ENCODE results near the gene NPIPB4. TPM values are rescaled to one million over a fixed set of nuclear protein-coding genes. Genes with fewer than 3 reads are reported as not detected.
"Not testable (repeated sequence)": the region's sequence is repeated elsewhere in the genome, so short reads cannot be mapped to it uniquely, and the experiment has no call there.

Gene NPIPB4
- total RNA-seq, 2 experiments from 2014 or later = 237 to 255 TPM

GRCh38 chr16:21817012-21817411, 40.5 kb downstream of the NPIPB4 start:
- POLR2A ChIA-PET = not testable (repeated sequence)

GRCh38 chr16:21815694-21816093, 41.9 kb downstream of the NPIPB4 start:
- H3K4me3 Mint-ChIP-seq; ATAC-seq (ENCODE audit: low read depth); H3K27ac Mint-ChIP-seq; H3K27me3 Mint-ChIP-seq; DNase-seq; H3K9me3 Mint-ChIP-seq; H3K36me3 Mint-ChIP-seq; POLR2A ChIA-PET: not testable (repeated sequence)
- peaks cover 11% of the 10 kb centered on the region for H3K4me1 Mint-ChIP-seq

More at GRCh38 chr16:21817012-21817411, 40.5 kb downstream of the NPIPB4 start:
- not testable (repeated sequence) for H3K27me3 Mint-ChIP-seq; ATAC-seq (ENCODE audit: low read depth); H3K27ac Mint-ChIP-seq; H3K36me3 Mint-ChIP-seq; H3K4me3 Mint-ChIP-seq; DNase-seq; H3K9me3 Mint-ChIP-seq
- H3K4me1 Mint-ChIP-seq = peaks cover 11% of the 10 kb centered on the region

- H3K4me1 Mint-ChIP-seq; H3K4me3 Mint-ChIP-seq; H3K36me3 Mint-ChIP-seq; POLR2A ChIA-PET; H3K27ac Mint-ChIP-seq; ATAC-seq (ENCODE audit: low read depth); H3K27me3 Mint-ChIP-seq; H3K9me3 Mint-ChIP-seq; DNase-seq: not testable (repeated sequence)
Measured at GRCh38 chr16:21802375-21802663, 55.2 kb downstream of the NPIPB4 start.

- H3K9me3 Mint-ChIP-seq, H3K36me3 Mint-ChIP-seq, H3K4me3 Mint-ChIP-seq, H3K27ac Mint-ChIP-seq, POLR2A ChIA-PET, H3K4me1 Mint-ChIP-seq, H3K27me3 Mint-ChIP-seq, DNase-seq: not testable (repeated sequence)
- ATAC-seq (ENCODE audit: low read depth) = peak; percentile 50
Measured at GRCh38 chr16:21801538-21802374, 55.8 kb downstream of the NPIPB4 start.

- POLR2A ChIA-PET; H3K27me3 Mint-ChIP-seq; H3K36me3 Mint-ChIP-seq; H3K27ac Mint-ChIP-seq; ATAC-seq (ENCODE audit: low read depth); H3K9me3 Mint-ChIP-seq; DNase-seq; H3K4me3 Mint-ChIP-seq; H3K4me1 Mint-ChIP-seq: not testable (repeated sequence)
Measured at GRCh38 chr16:21798601-21799000, 59.0 kb downstream of the NPIPB4 start.

GRCh38 chr16:21793310-21793709, 64.2 kb downstream of the NPIPB4 start:
- POLR2A ChIA-PET; ATAC-seq (ENCODE audit: low read depth); H3K27me3 Mint-ChIP-seq; H3K27ac Mint-ChIP-seq; H3K9me3 Mint-ChIP-seq; H3K36me3 Mint-ChIP-seq; H3K4me1 Mint-ChIP-seq; H3K4me3 Mint-ChIP-seq; DNase-seq: not testable (repeated sequence)

GRCh38 chr16:21790506-21790905, 67.0 kb downstream of the NPIPB4 start:
- H3K4me1 Mint-ChIP-seq, POLR2A ChIA-PET, H3K9me3 Mint-ChIP-seq, H3K27me3 Mint-ChIP-seq, H3K27ac Mint-ChIP-seq, H3K36me3 Mint-ChIP-seq, DNase-seq, H3K4me3 Mint-ChIP-seq: not testable (repeated sequence)
- peak; percentile 30 for ATAC-seq (ENCODE audit: low read depth)

Other genes starting within 250 kb of the NPIPB4 start
- 1 to 10 TPM; 1.7 to 1.8 TPM for gene IGSF6, start 205.1 kb downstream of the NPIPB4 start, total RNA-seq
- under 1 TPM; 0.14 to 0.17 TPM for gene OTOA, start 193.8 kb downstream of the NPIPB4 start, total RNA-seq
- gene UQCRC2, start 95.6 kb upstream of the NPIPB4 start, total RNA-seq = 100 to 1,000 TPM; 216 to 221 TPM
- not detected for gene PDZD9, start 143.4 kb upstream of the NPIPB4 start, total RNA-seq
- gene MOSMO, start 150.4 kb upstream of the NPIPB4 start, total RNA-seq = 10 to 100 TPM; 11.6 to 14.7 TPM
- under 1 TPM; 0.42 to 0.51 TPM for gene VWA3A, start 234.8 kb upstream of the NPIPB4 start, total RNA-seq

Data from activated naive CD8-positive, alpha-beta T cell treated with anti-CD3 and anti-CD28 coated beads, Interleukin-2, amount 10 ng/mL, durations not matched to agents 7 days and 5 days (primary cell).